ENCODE data around the gene CNN2.

Gene CNN2

GRCh38 chr19:1025960-1026782 is at the start of gene CNN2:
Gene CNN2 (plus strand): TSS chr19:1026608. CDS start chr19:1026662, 54 bp downstream.
- Mint-ChIP-seq H3K4me1 (peaks cover 31% of the 10 kb centered on the region), H3K4me3 (peak within 1 kb of the TSS; percentile 83), H3K9me3 (no peaks in the 10 kb centered on the region), H3K36me3 (ENCODE audit: low read depth) (peaks cover 2% of the 10 kb centered on the region), H3K27me3 (peaks cover 4% of the 10 kb centered on the region), H3K27ac (peak within 1 kb of the TSS; percentile 86)
- peak; percentile 69 for ATAC-seq
- peak; percentile 77 for DNase-seq

DNA sequence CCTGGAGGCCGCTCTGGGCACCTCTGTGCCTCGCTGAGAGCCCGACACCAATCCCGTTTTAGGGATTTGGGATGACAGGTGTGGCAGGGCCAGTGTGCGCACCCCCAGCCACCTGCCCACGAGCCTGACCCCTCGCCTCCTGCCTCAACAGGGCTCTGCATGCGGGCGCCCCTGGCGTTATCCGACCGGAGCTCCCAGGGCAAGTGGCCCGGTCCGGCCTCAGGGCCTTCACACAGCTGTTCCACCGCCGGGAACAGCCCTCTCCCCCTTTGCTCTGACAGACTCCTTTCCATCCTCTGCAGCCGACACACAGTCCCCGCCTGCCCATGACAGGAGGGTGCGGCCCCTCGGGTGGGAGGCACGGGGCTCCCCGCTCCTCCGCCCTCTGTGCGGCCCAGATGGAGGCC is 49.3 kb upstream of the CNN2 start:
- ATAC-seq (no peak), DNase-seq (no peak)
- Mint-ChIP-seq H3K36me3 (ENCODE audit: low read depth) (peaks cover 4% of the 10 kb centered on the region), H3K9me3 (peaks cover 3% of the 10 kb centered on the region), H3K4me1 (no peaks in the 10 kb centered on the region), H3K27ac (no peak overlapping the region), H3K27me3 (no peaks in the 10 kb centered on the region), H3K4me3 (no peak overlapping the region)

- Mint-ChIP-seq H3K36me3 (ENCODE audit: low read depth) (no peaks in the 10 kb centered on the region), H3K4me1 (peaks cover 7% of the 10 kb centered on the region), H3K9me3 (no peaks in the 10 kb centered on the region), H3K27ac (no peak overlapping the region), H3K27me3 (no peaks in the 10 kb centered on the region), H3K4me3 (no peak overlapping the region)
- ATAC-seq (no peak), DNase-seq (no peak)
Observed at GRCh38 chr19:979318-979741, 47.1 kb upstream of the CNN2 start.

DNA sequence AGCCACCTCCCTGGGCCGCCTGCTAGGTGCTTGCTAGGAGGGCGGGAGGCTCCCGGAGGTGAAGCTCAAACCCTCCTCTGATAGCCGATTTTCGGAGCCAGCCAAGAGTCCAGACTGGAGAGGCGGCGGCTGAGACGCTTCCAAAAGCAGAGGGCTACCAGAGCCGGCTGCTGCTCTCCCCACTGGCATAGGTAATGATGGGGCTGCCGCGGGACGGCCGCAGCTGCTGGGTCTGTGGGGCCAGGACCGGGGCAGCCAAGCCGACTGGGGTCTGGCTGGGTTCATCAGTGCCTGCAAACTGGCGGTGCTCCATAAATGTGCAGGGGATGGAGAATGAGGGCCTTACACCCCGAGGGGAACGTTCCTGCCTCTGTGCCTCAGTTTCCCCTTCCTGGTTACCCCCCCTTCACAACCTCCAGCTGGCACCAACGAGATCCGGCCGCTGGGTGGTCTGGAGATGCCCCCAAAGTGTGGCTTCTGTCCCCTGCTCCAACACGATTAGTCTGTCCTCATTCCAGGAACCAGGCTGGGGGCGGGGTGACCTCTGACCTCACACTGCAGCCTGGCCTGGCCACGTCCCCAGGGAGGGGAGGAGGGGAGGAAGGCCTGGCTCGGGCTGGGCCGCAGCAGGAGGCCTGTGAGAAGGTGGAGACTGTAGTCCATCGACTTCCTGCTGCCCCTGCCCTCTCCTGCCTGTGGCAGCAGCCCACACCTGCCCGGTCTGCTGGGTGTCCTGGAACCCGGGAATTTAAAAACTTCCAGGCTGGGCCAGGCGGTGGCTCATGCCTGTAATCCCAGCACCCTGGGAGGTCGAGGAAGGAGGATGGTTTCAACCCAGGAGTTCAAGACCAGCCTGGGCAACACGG is 46.0 kb upstream of the CNN2 start:
- ATAC-seq (no peak), DNase-seq (no peak)
- no peak overlapping the region for H3K27ac Mint-ChIP-seq
- H3K4me3 Mint-ChIP-seq, result no peak overlapping the region
- peaks cover 14% of the 10 kb centered on the region for H3K4me1 Mint-ChIP-seq
- no peaks in the 10 kb centered on the region for H3K36me3 Mint-ChIP-seq (ENCODE audit: low read depth)
- no peaks in the 10 kb centered on the region for H3K27me3 Mint-ChIP-seq
- H3K9me3 Mint-ChIP-seq, result no peaks in the 10 kb centered on the region

DNA sequence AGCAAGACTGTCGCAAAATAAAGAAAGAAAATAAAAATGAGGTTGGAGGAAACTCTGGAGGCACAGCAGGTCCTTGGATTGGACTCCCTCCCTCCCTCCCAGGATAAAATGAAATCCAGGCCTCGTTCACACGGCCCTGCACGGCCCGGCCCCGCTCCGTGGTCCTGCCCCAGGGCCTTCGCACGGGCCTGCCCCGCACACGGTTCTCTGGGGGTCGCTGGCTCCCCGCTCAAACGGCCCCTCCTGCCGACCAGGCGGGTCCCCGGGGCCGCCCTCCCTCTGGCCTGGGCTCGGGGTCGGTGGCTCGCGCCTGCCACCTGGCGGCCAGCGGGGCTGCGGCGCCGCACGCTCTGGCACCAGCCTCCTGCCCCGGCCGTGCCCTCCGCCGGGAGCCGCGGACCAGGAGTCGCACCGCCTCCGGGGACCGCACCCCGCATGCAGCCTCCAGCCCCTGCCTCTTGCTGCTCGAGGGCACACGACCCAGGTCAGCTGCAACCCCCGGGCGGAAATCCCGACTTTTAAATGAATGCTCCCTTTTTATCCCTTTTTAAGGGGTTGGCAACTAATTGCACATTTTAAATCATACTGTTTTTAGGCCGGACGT is 43.7 kb upstream of the CNN2 start:
- no peaks in the 10 kb centered on the region for H3K27me3 Mint-ChIP-seq
- H3K27ac Mint-ChIP-seq, result no peak overlapping the region
- peak; percentile 87 for DNase-seq
- peaks cover 21% of the 10 kb centered on the region for H3K4me1 Mint-ChIP-seq
- H3K36me3 Mint-ChIP-seq (ENCODE audit: low read depth), result peaks cover 14% of the 10 kb centered on the region
- peak; percentile 92 for ATAC-seq
- H3K4me3 Mint-ChIP-seq, result no peak overlapping the region
- H3K9me3 Mint-ChIP-seq, result no peaks in the 10 kb centered on the region

- H3K36me3 Mint-ChIP-seq (ENCODE audit: low read depth), result peaks cover 16% of the 10 kb centered on the region
- H3K4me1 Mint-ChIP-seq, result peaks cover 21% of the 10 kb centered on the region
- ATAC-seq (peak; percentile 81), DNase-seq (peak; percentile 94)
- H3K4me3 Mint-ChIP-seq, result peak within 1 kb of the TSS; percentile 91
- peak within 1 kb of the TSS; percentile 96 for H3K27ac Mint-ChIP-seq
- no peaks in the 10 kb centered on the region for H3K9me3 Mint-ChIP-seq
- H3K27me3 Mint-ChIP-seq, result no peaks in the 10 kb centered on the region
Observed at GRCh38 chr19:984165-984967, 42.0 kb upstream of the CNN2 start, which contains the start of gene WDR18. Gene WDR18 (plus strand): TSS chr19:984345. CDS start chr19:984354, 9 bp downstream.

DNA sequence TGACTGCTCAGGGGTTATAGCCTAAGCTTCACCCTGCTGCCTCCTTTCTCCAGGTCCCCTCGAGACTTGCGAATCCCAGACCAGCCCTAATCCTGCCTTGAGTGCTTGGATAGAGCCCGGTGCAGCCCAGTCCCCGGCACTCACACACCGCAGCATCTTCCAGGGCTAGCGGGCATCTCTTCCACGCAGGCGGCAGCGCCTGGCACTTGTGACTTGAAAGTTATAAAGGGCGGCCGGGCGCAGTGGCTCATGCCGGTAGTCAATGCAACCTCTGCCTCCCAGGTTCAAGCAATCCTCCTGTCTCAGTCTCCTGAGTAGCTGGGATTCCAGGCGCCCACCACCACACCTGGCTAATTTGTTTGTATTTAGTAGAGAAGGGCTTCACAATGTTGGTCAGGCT is 40.3 kb upstream of the CNN2 start:
- H3K36me3 Mint-ChIP-seq (ENCODE audit: low read depth), result peaks cover 21% of the 10 kb centered on the region
- peaks cover 21% of the 10 kb centered on the region for H3K4me1 Mint-ChIP-seq
- no peak overlapping the region for H3K27ac Mint-ChIP-seq
- no peaks in the 10 kb centered on the region for H3K27me3 Mint-ChIP-seq
- no peak for DNase-seq
- no peaks in the 10 kb centered on the region for H3K9me3 Mint-ChIP-seq
- H3K4me3 Mint-ChIP-seq, result peak overlapping the region; percentile 91
- no peak for ATAC-seq

GRCh38 chr19:988081-988480 is 38.3 kb upstream of the CNN2 start:
- H3K4me1 Mint-ChIP-seq, result peaks cover 21% of the 10 kb centered on the region

GRCh38 chr19:988510-988909 is 37.9 kb upstream of the CNN2 start:
- H3K27ac Mint-ChIP-seq, result no peak overlapping the region
- H3K4me3 Mint-ChIP-seq, result no peak overlapping the region
- no peaks in the 10 kb centered on the region for H3K27me3 Mint-ChIP-seq
- no peak for ATAC-seq
- DNase-seq, result no peak
- no peaks in the 10 kb centered on the region for H3K9me3 Mint-ChIP-seq
- peaks cover 20% of the 10 kb centered on the region for H3K4me1 Mint-ChIP-seq
- H3K36me3 Mint-ChIP-seq (ENCODE audit: low read depth), result peaks cover 23% of the 10 kb centered on the region

More at GRCh38 chr19:988081-988480, 38.3 kb upstream of the CNN2 start:
- no peaks in the 10 kb centered on the region for H3K9me3 Mint-ChIP-seq
- no peaks in the 10 kb centered on the region for H3K27me3 Mint-ChIP-seq
- peaks cover 23% of the 10 kb centered on the region for H3K36me3 Mint-ChIP-seq (ENCODE audit: low read depth)
- DNase-seq (no peak), ATAC-seq (no peak)
- H3K4me3 Mint-ChIP-seq, result no peak overlapping the region
- no peak overlapping the region for H3K27ac Mint-ChIP-seq

DNA sequence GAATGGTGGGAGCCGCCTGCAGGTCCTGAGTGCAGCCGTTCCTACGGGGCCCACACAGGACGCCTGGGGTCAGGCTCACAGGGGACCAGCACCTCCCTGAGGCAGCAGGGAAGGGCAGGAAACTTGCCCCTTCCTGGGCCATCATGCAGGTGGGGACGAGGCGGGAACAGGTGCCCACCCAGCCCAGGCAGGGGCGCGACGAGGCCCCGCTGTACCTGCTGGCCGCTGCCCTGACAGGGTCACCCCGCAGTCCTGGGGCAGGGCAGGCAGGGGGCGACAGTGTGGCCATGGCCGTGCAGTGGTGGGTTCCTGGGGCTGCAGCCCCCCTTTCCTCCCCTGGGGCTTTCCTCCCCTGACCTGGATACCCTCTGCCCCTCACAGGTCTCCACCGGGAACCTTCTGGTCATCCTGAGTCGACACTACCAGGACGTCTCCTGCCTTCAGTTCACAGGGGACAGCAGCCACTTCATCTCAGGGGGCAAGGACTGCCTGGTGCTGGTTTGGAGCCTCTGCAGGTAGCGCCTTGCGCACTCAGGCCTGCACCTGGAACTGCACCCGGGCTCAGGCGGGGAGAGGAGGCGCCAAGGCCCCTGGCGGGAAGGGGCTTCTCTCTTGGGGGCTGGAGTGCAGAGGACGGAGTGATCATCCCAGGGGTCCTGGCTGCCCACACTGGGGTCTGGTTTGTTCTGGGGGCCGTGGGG is 36.9 kb upstream of the CNN2 start:
- H3K4me3 Mint-ChIP-seq, result no peak overlapping the region
- no peaks in the 10 kb centered on the region for H3K9me3 Mint-ChIP-seq
- DNase-seq, result no peak
- H3K27me3 Mint-ChIP-seq, result no peaks in the 10 kb centered on the region
- H3K4me1 Mint-ChIP-seq, result peaks cover 13% of the 10 kb centered on the region
- peaks cover 23% of the 10 kb centered on the region for H3K36me3 Mint-ChIP-seq (ENCODE audit: low read depth)
- no peak overlapping the region for H3K27ac Mint-ChIP-seq
- ATAC-seq, result no peak

DNA sequence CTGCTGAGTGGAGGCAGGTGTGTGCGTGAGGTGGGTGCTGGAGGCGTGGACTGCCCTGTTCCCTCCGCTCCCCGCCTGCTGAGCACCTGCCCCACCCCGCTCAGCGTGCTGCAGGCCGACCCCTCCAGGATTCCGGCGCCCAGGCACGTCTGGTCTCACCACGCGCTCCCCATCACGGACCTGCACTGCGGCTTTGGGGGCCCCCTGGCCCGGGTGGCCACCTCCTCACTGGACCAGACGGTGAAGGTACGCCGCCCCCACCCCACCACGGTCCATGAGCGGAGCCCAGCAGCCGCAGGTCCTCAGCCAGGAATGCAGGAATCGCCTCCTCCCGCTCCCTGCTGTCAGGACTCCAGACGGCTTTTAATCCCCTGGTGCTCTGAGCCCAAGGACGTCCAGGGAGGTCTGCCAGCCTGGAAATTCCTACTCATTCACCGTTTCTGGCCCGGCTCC is 36.3 kb upstream of the CNN2 start:
- Mint-ChIP-seq H3K4me3 (no peak overlapping the region), H3K27me3 (no peaks in the 10 kb centered on the region), H3K27ac (no peak overlapping the region), H3K4me1 (peaks cover 7% of the 10 kb centered on the region), H3K36me3 (ENCODE audit: low read depth) (peaks cover 23% of the 10 kb centered on the region), H3K9me3 (no peaks in the 10 kb centered on the region)
- DNase-seq (no peak), ATAC-seq (no peak)

GRCh38 chr19:990746-991145 is 35.7 kb upstream of the CNN2 start:
- peaks cover 20% of the 10 kb centered on the region for H3K36me3 Mint-ChIP-seq (ENCODE audit: low read depth)
- no peak overlapping the region for H3K27ac Mint-ChIP-seq
- peaks cover 3% of the 10 kb centered on the region for H3K4me1 Mint-ChIP-seq
- H3K4me3 Mint-ChIP-seq, result no peak overlapping the region
- ATAC-seq (no peak), DNase-seq (no peak)
- H3K9me3 Mint-ChIP-seq, result no peaks in the 10 kb centered on the region
- H3K27me3 Mint-ChIP-seq, result no peaks in the 10 kb centered on the region

DNA sequence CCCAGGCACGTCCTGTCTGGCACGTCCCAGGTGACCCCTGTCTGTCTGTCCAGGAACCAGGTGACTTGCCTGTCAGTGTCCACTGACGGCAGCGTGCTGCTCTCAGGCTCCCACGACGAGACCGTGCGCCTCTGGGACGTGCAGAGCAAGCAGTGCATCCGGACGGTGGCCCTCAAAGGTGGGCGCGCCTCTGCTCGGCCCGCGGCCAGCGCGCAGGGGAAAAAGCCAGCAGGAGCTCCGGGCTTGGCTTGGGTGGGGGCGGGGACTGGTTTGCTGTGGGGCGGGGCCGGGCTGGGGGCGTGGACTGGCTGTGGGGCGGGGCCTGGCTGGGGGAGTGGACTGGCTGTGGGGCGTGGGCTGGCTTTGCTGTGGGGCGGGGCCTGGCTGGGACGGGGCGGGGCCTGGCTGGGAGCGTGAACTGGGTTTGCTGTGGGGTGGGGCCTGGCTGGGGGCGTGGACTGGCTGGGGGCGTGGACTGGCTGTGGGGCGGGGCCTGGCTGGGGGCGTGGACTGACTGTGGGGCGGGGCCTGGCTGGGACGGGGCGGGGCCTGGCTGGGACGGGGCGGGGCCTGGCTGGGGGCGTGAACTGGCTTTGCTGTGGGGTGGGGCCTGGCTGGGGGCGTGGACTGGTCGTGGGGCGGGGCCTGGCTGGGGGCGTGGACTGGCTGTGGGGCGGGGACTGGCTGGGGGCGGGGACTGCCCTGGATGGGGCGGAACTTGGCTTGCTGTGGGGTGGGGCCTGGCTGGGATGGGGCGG is 35.1 kb upstream of the CNN2 start:
- no peaks in the 10 kb centered on the region for H3K9me3 Mint-ChIP-seq
- H3K27me3 Mint-ChIP-seq, result peaks cover 1% of the 10 kb centered on the region
- DNase-seq (peak; percentile 75), ATAC-seq (peak; percentile 18)
- H3K36me3 Mint-ChIP-seq (ENCODE audit: low read depth), result peaks cover 19% of the 10 kb centered on the region
- H3K27ac Mint-ChIP-seq, result no peak overlapping the region
- H3K4me3 Mint-ChIP-seq, result no peak overlapping the region
- peaks cover 6% of the 10 kb centered on the region for H3K4me1 Mint-ChIP-seq
